ENCODE measurements around the gene OAS3. TPM values are rescaled to one million over a fixed set of nuclear protein-coding genes. Genes with fewer than 3 reads are reported as not detected.

The OAS3 gene
- total RNA-seq, 1 donor from 2014 or later, result 65.8 TPM

- peak; percentile 60 to 70 for ATAC-seq
- intact Hi-C loops (cut with DNase I), result no loop called here
- no peak for TF ChIP-seq CTCF (IDR thresholded peaks at IDR 0.05)
- Histone ChIP-seq H3K27ac (peak overlapping the region; percentile 91), H3K4me3 (peak overlapping the region; percentile 73), H3K4me1 (peaks cover 33% of the 10 kb centered on the region), H3K36me3 (no peaks in the 10 kb centered on the region), H3K9me3 (no peaks in the 10 kb centered on the region), H3K27me3 (ENCODE audit: low read depth) (no peaks in the 10 kb centered on the region)
- no peak for DNase-seq
Measured at GRCh38 chr12:112979041-112979680, 40.9 kb downstream of the OAS3 start.

- H3K4me3 ChIP-seq, result peak overlapping the region; percentile 73
- intact Hi-C loops (cut with DNase I), result no loop called here
Measured at GRCh38 chr12:112980491-112981158, 42.4 kb downstream of the OAS3 start.

GRCh38 chr12:112985642-112986290, 47.5 kb downstream of the OAS3 start:
- no peak overlapping the region for H3K4me3 ChIP-seq
- ATAC-seq, result no peak
- H3K27me3 ChIP-seq (ENCODE audit: low read depth), result no peaks in the 10 kb centered on the region
- H3K27ac ChIP-seq, result no peak overlapping the region
- peaks cover 36% of the 10 kb centered on the region for H3K36me3 ChIP-seq
- TF ChIP-seq CTCF (IDR thresholded peaks at IDR 0.05), result no peak
- intact Hi-C loops (cut with DNase I), result no loop called here
- peaks cover 8% of the 10 kb centered on the region for H3K9me3 ChIP-seq
- no peak for DNase-seq
- peaks cover 2% of the 10 kb centered on the region for H3K4me1 ChIP-seq

More at GRCh38 chr12:112980491-112981158, 42.4 kb downstream of the OAS3 start:
- Histone ChIP-seq H3K27me3 (ENCODE audit: low read depth) (no peaks in the 10 kb centered on the region), H3K4me1 (peaks cover 33% of the 10 kb centered on the region), H3K27ac (peak overlapping the region; percentile 13), H3K36me3 (no peaks in the 10 kb centered on the region), H3K9me3 (peaks cover 8% of the 10 kb centered on the region)
- TF ChIP-seq CTCF (IDR thresholded peaks at IDR 0.05), result no peak
- no peak for ATAC-seq
- DNase-seq, result no peak

GRCh38 chr12:112986291-112986800, 48.1 kb downstream of the OAS3 start:
- Histone ChIP-seq H3K4me3 (no peak overlapping the region), H3K4me1 (no peaks in the 10 kb centered on the region), H3K36me3 (peaks cover 36% of the 10 kb centered on the region), H3K27ac (no peak overlapping the region), H3K27me3 (ENCODE audit: low read depth) (no peaks in the 10 kb centered on the region), H3K9me3 (peaks cover 8% of the 10 kb centered on the region)
- DNase-seq (no peak), ATAC-seq (peak in 1 of 2 donors; percentile 39)
- TF ChIP-seq CTCF (IDR thresholded peaks at IDR 0.05), result no peak
- intact Hi-C loops (cut with DNase I), result no loop called here

GRCh38 chr12:112987561-112987960, 49.3 kb downstream of the OAS3 start:
- H3K36me3 ChIP-seq, result peaks cover 36% of the 10 kb centered on the region
- no peaks in the 10 kb centered on the region for H3K27me3 ChIP-seq (ENCODE audit: low read depth)
- no peak for TF ChIP-seq CTCF (IDR thresholded peaks at IDR 0.05)
- H3K4me3 ChIP-seq, result no peak overlapping the region
- no peak overlapping the region for H3K27ac ChIP-seq
- no peak for ATAC-seq
- H3K4me1 ChIP-seq, result no peaks in the 10 kb centered on the region
- H3K9me3 ChIP-seq, result peaks cover 8% of the 10 kb centered on the region
- DNase-seq, result no peak
- intact Hi-C loops (cut with DNase I), result no loop called here
